Right lobe of liver (tissue), 6 donors: ENCODE results near the gene ATP5F1B. TPM values are rescaled to one million over a fixed set of nuclear protein-coding genes. Genes with fewer than 3 reads are reported as not detected.

ENCODE experiments used
- ATAC-seq, 4 donors: fragments of 200-7000 bp; cut with Tn5 transposase; one replicate each; pipeline ENCODE4 v1.9.1; 2020; ENCODE audit warnings: mild to moderate bottlenecking in 4 of 4, moderate library complexity in 4 of 4
- DNase-seq, 3 donors: peaks; one replicate each; pipeline ENCODE4 v3.0.0-alpha.2; 2020
- H3K27ac ChIP-seq, 3 donors: fragments of 200-600 bp; one replicate each; pipeline ENCODE4 v1.8.0; 2022
- H3K27me3 ChIP-seq, 2 donors: fragments of 200-600 bp; one replicate each; pipeline ENCODE4 v1.8.0; 2022
- H3K36me3 ChIP-seq, 4 donors: fragments of 200-600 bp; sonication (generic) in 1 of 4; one replicate each; pipeline versions ENCODE4 v1.5.1 to v1.8.0; 2017 to 2022; ENCODE audit warnings: control low read depth in 1 of 4
- H3K4me1 ChIP-seq, 4 donors: fragments of 200-600 bp; sonication (generic) in 1 of 4; one replicate each; pipeline versions ENCODE4 v1.5.1 to v1.8.0; 2017 to 2022; ENCODE audit warnings: control low read depth in 1 of 4
- H3K4me3 ChIP-seq, 3 donors: fragments of 200-600 bp; one replicate each; pipeline ENCODE4 v1.8.0; 2022
- H3K9me3 ChIP-seq, 4 donors: fragments of 200-600 bp; sonication (generic) in 1 of 4; one replicate each; pipeline versions ENCODE4 v1.5.1 to v1.8.0; 2017 to 2022; ENCODE audit warnings: control low read depth in 1 of 4
- POLR2A ChIP-seq: fragments of 450-650 bp; IDR thresholded peaks from one replicate; pipeline ENCODE4 v1.6.1; 2017; ENCODE audit warnings: antibody characterized with exemption, mild to moderate bottlenecking
- WGBS: methylation state at CpG from one replicate; pipeline ENCODE4 v1.1.6; 2018; ENCODE audit warnings: low coverage, low lambda C conversion rate; ENCODE audit not compliant: insufficient coverage; ENCODE audit errors: missing lambda C conversion rate; 5-methylcytosine and 5-hydroxymethylcytosine counted together
- intact Hi-C, 2 donors: fragments of 100-400 bp; cut with DNase I; formaldehyde crosslinking; loops; one replicate each; pipeline versions ENCODE4 v1.11.2 to v1.14.1; 2022
- total RNA-seq, 6 experiments: library from RNA; depleted of rRNA in 2 of 6; stranded (reverse); fragments of >200 nt in 2 of 6; fragmentation: NEBNext Ultra II Directional in 3 of 6; extraction: Animal tissue kit (Norgen Biotek cat#: 25700) in 3 of 6; gene quantifications; one replicate each; pipeline versions ENCODE4 v1.1.0 to v1.2.4, GENCODE V29; 2016 to 2023
- TF ChIP-seq, protein P1 (sequence below), 4 donors: fragments of 200-600 bp in 3 of 4; fragments of 450-650 bp in 1 of 4; IDR thresholded peaks; one replicate each; pipeline versions ENCODE4 v1.5.1 to v1.8.0; 2016 to 2022; ENCODE audit warnings: antibody characterized with exemption in 4 of 4, mild to moderate bottlenecking in 2 of 4
- donor health status: DM: no; HTN: yes; CAD: no.
- donor health status: DM: no; HTN: no; CAD: no.
- donor health status: DM: no; HTN: no; CAD: no.
- donor health status: DM: no; HTN: yes; CAD: no.
- donor health status: DM: no; HTN: yes; CAD: no.

Gene ATP5F1B
- total RNA-seq, 6 experiments from 2014 or later: 346 to 535 (median 362) TPM

GRCh38 chr12:56632701-56633467 is 12.9 kb downstream of the ATP5F1B start:
- H3K27me3 ChIP-seq: no peaks in the 10 kb centered on the region
- ATAC-seq: no peak
- peaks cover 0 to 6% (median 3%) of the 10 kb centered on the region in 4 donors for H3K36me3 ChIP-seq
- H3K4me3 ChIP-seq: peak overlapping the region in 1 of 3 donors; percentile 4
- intact Hi-C loops: no loop called here
- DNase-seq: no peak
- peaks cover 0 to 55% (median 16%) of the 10 kb centered on the region in 4 donors for H3K4me1 ChIP-seq
- no peaks in the 10 kb centered on the region for H3K9me3 ChIP-seq
- peak overlapping the region in 2 of 3 donors; percentile 33 to 52 for H3K27ac ChIP-seq
- 8% methylated on average over 2 of the region's 4 CpGs for WGBS
- TF ChIP-seq, protein P1, sequence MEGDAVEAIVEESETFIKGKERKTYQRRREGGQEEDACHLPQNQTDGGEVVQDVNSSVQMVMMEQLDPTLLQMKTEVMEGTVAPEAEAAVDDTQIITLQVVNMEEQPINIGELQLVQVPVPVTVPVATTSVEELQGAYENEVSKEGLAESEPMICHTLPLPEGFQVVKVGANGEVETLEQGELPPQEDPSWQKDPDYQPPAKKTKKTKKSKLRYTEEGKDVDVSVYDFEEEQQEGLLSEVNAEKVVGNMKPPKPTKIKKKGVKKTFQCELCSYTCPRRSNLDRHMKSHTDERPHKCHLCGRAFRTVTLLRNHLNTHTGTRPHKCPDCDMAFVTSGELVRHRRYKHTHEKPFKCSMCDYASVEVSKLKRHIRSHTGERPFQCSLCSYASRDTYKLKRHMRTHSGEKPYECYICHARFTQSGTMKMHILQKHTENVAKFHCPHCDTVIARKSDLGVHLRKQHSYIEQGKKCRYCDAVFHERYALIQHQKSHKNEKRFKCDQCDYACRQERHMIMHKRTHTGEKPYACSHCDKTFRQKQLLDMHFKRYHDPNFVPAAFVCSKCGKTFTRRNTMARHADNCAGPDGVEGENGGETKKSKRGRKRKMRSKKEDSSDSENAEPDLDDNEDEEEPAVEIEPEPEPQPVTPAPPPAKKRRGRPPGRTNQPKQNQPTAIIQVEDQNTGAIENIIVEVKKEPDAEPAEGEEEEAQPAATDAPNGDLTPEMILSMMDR (IDR thresholded peaks at IDR 0.05): no peak
- no peak for TF ChIP-seq POLR2A

DNA sequence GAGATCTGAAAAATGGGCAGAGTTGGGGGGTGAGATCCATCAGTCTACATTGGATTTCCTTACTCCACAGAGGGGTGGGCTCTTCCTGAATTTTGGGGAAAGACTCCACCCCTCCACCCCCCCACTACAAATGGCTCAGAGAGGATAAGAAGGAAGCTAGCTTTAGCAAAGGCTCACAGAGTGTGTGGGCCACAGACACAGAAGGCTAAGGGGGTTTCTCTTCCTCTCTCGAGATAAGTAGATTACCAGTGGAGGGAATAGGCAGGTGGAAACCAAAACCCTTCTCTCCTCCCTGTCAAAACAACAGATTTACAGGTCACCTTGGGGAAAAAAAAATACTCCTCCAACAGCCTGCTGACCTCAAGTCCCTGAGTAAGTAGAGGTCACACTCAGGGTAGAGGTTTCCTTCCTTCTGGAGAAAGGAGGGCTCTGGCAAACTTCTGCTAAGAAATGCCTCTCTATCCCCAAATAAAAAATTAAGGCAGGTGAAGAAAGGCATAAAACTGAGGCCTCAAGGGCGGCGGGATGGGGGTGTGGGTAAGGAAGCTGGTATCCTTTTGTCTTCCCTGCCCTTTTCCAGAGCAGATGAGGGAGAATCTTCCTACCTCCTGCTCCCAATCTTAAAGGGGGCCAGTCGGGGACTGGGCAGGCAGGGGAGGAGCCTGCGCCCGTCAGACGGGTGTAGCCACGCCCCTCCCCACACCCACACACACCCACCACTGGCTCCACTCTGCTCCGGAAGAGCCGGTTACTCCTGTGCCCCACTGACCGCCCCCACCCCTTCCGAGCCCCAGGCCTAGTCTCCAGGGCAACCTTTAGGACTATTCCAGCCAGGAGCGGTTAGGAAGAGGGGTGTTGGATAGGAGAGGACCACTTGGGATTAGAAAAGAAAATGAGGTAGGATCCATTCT is 13.7 kb downstream of the ATP5F1B start:
- intact Hi-C loops: no loop called here

GRCh38 chr12:56630180-56630632 is 15.6 kb downstream of the ATP5F1B start, which contains the start of gene BAZ2A:
TSS of gene BAZ2A (minus strand) at chr12:56630326. CDS start at chr12:56617530, 12,796 bp downstream.
- Histone ChIP-seq H3K4me3 (peak within 1 kb of the TSS; percentile 77 to 99 (median 98)), H3K36me3 (peaks cover 0 to 5% (median 2%) of the 10 kb centered on the region in 4 donors), H3K27me3 (no peaks in the 10 kb centered on the region), H3K9me3 (no peaks in the 10 kb centered on the region), H3K4me1 (peaks cover 0 to 46% (median 12%) of the 10 kb centered on the region in 4 donors), H3K27ac (peak within 1 kb of the TSS; percentile 91 to 97 (median 96))
- TF ChIP-seq, protein P1 (IDR thresholded peaks at IDR 0.05): no peak
- no peak for TF ChIP-seq POLR2A
- WGBS: 0% methylated on average over 2 of the region's 31 CpGs
- DNase-seq (peak; percentile 94 to 96 (median 94)), ATAC-seq (peak; percentile 75 to 84 (median 81))
- intact Hi-C loops: no loop called here

More for the DNA sequence above, 13.7 kb downstream of the ATP5F1B start:
- Histone ChIP-seq H3K4me3 (peak overlapping the region in 1 of 3 donors; percentile 4), H3K9me3 (no peaks in the 10 kb centered on the region), H3K4me1 (peaks cover 0 to 47% (median 12%) of the 10 kb centered on the region in 4 donors), H3K27me3 (no peaks in the 10 kb centered on the region), H3K36me3 (peaks cover 0 to 5% (median 2%) of the 10 kb centered on the region in 4 donors), H3K27ac (peak overlapping the region; percentile 33 to 52 (median 49))
- DNase-seq (peak; percentile 74 to 78 (median 76)), ATAC-seq (peak in 3 of 4 donors; percentile 7 to 35 (median 20))
- TF ChIP-seq POLR2A: no peak
- TF ChIP-seq, protein P1 (IDR thresholded peaks at IDR 0.05): no peak
- 4% methylated on average over 10 of the region's 13 CpGs for WGBS

- Histone ChIP-seq H3K36me3 (peaks cover 0 to 5% (median 2%) of the 10 kb centered on the region in 4 donors), H3K9me3 (no peaks in the 10 kb centered on the region), H3K4me3 (peak overlapping the region; percentile 77 to 99 (median 98)), H3K27ac (peak overlapping the region; percentile 91 to 97 (median 96)), H3K27me3 (no peaks in the 10 kb centered on the region), H3K4me1 (peaks cover 0 to 46% (median 12%) of the 10 kb centered on the region in 4 donors)
- TF ChIP-seq, protein P1 (IDR thresholded peaks at IDR 0.05): no peak
- no peak for TF ChIP-seq POLR2A
- intact Hi-C loops: no loop called here
- ATAC-seq (peak; percentile 32 to 47 (median 40)), DNase-seq (peak; percentile 53 to 65 (median 60))
- 0% methylated on average over 19 of the region's 46 CpGs for WGBS
These were observed 16.2 kb downstream of the ATP5F1B start for GRCh38 chr12:56629459-56630179.
